HCT116 (cell line): ENCODE data around the gene GATAD2B.

ENCODE experiments used
- CEBPB ChIP-seq: IDR thresholded peaks from 2 replicates; pipeline ENCODE4 v1.6.1; 2012; ENCODE audit warnings: low read depth
- CTCF ChIP-seq, 3 experiments: fragments of 200-600 bp in 1 of 3; sonication (generic) in 1 of 3; IDR thresholded peaks in 2 of 3; conservative IDR thresholded peaks in 1 of 3; 2 replicates each; pipeline ENCODE4 v1.5.1; 2012 to 2017; ENCODE audit warnings: low read depth in 2 of 3, low read length in 2 of 3, antibody characterized with exemption in 1 of 3, borderline replicate concordance in 1 of 3, control low read depth in 1 of 3, mild to moderate bottlenecking in 1 of 3, mixed read lengths in 1 of 3, mixed run types in 1 of 3, moderate library complexity in 1 of 3; ENCODE audit not compliant: insufficient read depth in 1 of 3
- EGR1 ChIP-seq: IDR thresholded peaks from 2 replicates; pipeline ENCODE4 v1.6.1; 2012; ENCODE audit warnings: low read depth
- EZH2 ChIP-seq: fragments of 200-600 bp; sonication (generic); IDR thresholded peaks from 2 replicates; pipeline ENCODE4 v1.6.1; 2017; ENCODE audit warnings: antibody characterized with exemption, mixed run types
- POLR2A ChIP-seq: IDR thresholded peaks from 2 replicates; pipeline ENCODE4 v1.7.0; 2011; ENCODE audit warnings: borderline replicate concordance; ENCODE audit not compliant: insufficient read depth, insufficient read length; ENCODE audit errors: extremely low read depth
- POLR2AphosphoS5 ChIP-seq: IDR thresholded peaks from 2 replicates; pipeline ENCODE4 v1.6.1; 2011; ENCODE audit warnings: mild to moderate bottlenecking, low read depth, low read length, moderate library complexity

- TF ChIP-seq POLR2AphosphoS5 (peak; percentile 12; the same call in 1 of the 2 replicates), CTCF (IDR thresholded peaks at IDR 0.05 in 2 of 3, conservative IDR thresholded peaks at IDR 0.05 in 1 of 3; ENCODE audit: borderline replicate concordance in 1 of 3, insufficient read depth in 1 of 3, low read depth in 2 of 3, low read length in 2 of 3) (no peak), EZH2 (no peak), EGR1 (no peak), POLR2A (no peak), CEBPB (no peak)
These were observed 35.6 kb upstream of the GATAD2B start, which contains the start of gene CRTC2 for GRCh38 chr1:153958111-153958960.
